Left kidney (tissue), 2 donors: Measurements from ENCODE around the gene NCKIPSD. TPM values are rescaled to one million over a fixed set of nuclear protein-coding genes. Genes with fewer than 3 reads are reported as not detected.

ENCODE experiments used
- DNase-seq: peaks from one replicate; pipeline ENCODE4 v3.0.0-alpha.2; 2013
- polyA plus RNA-seq: library from polyadenylated mRNA; unstranded; fragments of 120-200 nt; gene quantifications from one replicate; pipeline ENCODE4 v1.2.1, GENCODE V29; 2013; ENCODE audit not compliant: insufficient read length

The NCKIPSD gene
- polyA plus RNA-seq, 1 donor: 16.2 TPM

DNA sequence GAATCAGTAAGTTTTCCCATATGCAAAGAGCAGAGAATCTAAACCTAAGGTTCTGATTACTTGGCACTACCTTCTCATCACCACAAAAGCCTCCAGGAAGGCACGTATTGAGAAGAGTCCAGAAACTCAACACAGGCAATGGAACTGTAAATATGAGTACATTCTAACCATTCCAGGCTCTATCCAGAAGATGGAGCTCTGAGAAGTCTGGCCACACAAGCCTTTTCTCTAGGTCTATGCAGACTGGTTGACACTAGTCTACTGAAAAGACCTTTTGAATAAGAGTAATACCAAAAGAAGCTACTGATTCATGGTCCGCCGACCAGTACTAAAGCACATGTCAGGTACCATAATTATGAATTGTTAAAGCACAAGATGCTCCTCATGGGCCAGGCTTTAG is 12.2 kb upstream of the NCKIPSD start:
- DNase-seq: no peak

DNA sequence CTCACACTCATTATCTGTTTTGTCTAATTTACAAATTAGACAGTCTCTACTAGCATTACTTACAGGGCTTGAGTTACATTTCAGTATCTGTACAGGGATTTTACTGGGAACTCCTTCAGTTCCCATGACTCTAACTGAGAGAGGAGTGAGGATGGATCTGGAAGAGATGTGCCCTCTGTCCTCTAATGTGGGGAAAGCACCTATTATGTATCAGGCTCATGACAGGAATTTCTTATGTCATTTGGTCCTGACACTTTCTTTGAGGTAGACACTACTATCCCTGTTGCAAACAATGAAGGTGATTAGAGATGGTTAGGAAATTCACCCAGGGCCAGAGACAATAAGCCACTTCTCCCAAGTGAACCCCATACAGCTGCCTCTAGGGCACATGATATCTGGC is 10.9 kb upstream of the NCKIPSD start:
- no peak for DNase-seq

DNA sequence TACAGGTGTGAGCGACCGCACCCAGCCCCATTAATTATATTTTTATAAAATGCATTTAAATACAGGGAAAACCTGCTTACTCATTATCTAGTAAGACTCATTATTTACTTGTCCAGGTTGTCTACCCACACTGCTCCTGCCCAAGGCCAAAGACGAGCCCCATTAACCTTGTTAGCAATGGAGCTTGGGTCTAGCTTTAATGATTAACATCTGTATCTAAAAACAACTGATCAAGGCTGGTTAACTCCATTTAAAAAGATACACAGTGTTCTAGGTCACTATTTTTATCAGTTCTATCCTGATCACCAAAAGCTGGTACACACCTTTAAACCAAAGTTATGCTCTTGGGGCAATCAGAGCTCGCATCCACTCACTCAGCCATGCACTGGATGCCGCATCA is 10.4 kb upstream of the NCKIPSD start:
- DNase-seq: no peak

DNA sequence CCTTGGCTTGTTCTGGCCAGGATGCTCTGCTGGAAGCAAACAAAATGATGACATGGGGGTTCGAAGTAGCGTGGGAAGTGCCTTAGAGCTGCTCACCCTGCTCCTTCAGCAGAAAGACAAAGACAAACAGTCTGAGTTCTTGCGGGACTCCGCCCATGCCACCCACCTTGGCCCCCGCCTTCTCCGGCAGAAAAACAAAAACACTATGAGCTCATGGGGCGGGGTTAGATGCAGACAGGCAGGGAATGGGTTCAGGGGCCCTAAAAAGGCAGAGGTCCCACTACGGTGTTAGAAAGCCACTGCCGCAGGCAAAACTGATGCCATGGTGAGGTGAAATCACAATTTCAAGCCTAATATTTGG is 9.7 kb upstream of the NCKIPSD start:
- no peak for DNase-seq

DNA sequence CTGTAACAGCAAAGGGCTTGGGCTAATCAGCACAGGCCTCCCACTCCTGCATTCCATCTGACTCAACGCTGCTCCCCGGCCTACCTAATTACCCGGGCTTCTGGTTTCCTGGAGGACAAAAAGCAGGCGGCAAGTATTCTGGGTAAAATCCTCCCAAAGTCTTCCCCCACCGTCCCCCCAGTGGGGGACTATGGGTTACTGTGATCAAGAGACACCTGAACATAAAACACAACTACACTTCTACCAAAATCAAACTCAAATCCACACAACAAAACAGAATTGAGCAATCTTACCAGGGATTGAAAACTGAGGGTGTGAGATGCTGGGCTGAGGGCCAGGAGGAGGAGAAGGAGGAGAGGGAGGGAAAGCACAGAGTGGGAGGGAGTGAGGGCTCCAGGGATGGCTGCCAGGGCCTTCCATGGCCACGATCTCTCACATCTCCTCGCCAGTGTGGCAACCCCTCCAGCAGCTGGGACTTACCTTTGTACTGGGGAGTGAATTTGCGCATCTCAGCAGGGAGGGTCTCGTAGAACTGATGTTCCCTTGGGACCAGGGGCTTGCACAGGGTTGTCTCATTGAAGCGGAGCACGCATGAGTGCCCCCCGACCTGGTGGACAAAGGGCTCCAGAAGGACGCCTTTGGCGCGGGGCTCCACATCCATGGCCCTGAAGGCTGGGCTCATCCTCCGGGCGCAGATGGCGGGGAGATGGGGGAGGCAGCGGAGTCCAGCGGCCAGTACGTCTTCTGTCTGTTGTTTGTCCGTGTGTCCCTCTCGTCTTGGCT is 9.1 kb upstream of the NCKIPSD start:
- DNase-seq: no peak

DNA sequence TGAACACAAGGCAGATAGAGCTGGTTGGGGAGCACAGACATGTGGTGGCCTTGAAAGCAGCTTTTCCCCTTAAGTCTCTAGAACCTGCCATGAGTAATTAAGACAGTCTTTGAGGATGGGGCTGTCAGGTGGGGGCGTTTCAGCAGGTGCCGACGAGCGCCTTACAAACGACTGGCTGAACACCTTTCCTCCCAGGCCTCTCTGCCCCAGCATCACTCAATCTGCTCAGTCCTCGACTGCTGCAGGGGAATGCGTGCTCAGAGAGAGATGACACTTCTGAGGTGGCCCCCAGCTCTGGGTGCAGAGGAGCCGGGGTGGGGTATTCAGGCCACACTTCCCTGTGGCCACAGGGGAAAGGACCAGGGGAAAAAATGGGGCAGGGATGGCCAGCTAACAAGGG is 8.1 kb upstream of the NCKIPSD start:
- DNase-seq: no peak

DNA sequence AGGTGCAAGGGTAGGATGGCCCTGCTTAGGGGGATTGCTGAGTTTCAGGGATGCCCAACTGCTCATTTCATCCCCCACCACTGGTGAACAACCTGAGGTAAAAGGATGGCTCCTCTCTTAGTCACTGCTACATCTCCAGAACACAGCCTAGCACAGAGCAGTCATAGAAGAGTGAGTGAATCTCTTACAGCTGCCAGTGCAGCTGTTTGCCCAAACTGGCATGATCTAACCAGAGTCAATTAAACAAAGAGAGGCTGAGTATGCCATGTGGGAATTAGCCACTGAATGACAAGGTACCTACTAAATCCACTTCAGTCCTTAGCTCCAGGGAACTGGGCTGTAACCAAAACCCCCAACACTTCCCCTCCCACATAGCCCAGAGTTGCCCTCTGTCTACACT is 6.8 kb upstream of the NCKIPSD start:
- DNase-seq: no peak

DNA sequence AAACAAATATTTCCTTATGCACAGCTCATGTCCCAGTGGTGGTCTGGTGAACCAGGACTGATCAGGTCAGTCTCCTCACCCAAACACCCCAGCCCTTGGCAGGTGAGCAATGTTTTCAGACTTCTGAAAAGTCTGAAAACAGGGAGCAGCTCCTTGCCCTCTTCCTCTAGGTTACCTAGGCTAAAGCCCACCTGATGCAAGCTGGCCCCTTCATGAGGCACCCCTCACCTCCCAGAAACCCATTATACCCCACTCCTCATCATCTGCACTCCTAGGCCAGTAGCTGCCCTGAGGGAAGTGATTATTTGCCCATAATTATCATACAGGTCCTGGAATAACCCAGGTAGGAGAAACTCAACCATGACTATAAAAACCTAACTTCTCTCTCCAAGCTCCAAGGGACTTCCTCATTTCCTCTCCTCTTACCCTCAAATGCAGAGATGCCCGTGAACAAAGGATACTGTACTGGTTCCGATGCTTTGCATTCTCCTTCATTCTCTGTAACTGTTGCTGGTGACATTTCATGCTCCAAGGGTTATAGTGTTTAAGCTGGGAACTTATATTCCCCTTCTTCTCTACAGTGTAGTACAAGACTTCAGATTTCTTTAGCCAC is 5.2 kb upstream of the NCKIPSD start:
- no peak for DNase-seq

DNA sequence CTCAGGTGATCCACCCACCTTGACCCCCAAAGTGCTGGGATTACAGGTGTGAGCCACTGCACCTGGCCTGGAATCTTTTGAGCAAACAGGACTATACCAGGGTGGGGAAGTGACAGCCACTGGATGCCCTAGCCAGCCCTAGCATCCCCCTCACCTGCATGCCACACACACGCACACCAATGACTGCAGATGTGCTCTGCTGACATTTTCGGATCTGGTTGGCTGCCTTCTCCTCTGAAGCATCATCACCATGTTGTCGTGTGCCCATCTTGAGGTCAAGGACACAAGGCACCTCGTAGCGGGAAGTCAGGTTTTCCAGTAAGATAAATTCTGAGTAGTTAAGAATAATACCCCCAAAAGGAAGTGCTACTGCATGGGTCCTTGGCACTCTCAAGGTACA is 3.7 kb upstream of the NCKIPSD start:
- DNase-seq: no peak

DNA sequence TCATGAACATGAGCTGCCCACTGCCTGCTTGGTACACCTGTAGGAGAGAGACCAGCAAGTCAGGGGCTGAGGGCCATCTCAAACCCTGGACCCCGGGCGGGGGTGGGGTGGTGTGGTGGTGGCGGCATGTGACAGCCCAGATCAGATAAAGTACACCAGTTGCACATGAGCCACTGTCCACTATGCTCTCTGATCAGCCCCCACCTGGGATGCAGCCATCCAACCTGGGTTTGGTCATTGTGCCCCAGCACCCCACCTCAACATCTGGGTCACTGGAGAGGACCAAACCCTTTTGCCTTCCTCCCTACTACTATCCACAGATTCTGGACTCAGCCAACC is 3.0 kb upstream of the NCKIPSD start:
- no peak for DNase-seq

DNA sequence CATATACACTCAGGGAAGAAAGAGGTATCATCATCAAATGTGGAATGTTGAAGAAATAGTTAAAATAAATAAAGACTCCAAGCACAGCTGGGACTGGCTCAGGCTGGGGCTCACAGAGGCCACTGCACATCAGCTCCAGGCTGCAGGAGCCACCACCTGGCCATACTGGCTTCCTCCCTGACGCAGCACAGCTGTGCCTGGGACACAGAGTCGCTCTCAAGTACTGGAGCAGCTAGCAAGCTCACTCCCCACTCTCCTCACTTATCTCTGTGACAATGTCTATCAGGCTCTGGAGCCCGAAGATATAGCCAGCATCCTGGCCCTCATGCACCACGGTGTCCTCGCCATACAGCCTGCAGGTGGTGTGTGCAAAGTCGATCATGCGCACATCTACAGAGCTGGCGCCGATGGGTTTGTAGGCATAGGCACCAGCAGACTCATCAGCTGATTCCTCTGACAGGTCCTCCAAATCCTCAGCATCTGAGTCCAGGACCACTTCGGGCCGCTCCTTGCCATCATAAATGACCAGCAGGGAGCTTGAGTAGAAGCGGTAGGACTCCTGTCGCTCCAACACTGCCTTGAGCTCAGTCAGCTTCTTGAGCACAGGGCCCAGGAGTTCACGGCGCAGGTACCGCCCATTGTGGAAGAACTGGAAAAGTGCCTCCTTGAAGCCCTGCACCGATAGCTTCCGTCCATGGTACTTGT is 2.5 kb upstream of the NCKIPSD start:
- no peak for DNase-seq

DNA sequence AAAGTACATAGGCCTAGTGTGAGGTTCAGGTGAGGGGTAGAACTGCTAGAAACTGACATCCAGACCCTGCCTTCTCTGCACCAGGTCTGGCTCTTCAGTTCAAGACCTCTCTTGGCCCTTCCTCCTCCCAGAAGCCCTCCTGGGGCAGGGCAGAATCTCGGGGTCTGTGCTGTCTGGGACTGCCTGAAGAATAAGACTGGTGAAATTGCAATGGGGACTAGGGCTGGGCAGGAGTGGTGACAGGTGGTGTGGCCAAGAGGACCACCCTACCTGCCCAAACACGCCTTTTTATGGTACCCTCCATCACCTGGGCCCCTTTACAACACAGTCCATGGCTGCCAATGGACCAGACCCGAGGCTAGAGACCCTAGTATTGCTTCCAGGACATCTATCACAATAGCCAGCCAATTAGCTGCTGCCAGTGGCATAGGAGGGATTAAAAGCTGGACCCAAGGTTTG is 1.5 kb upstream of the NCKIPSD start:
- DNase-seq: no peak

DNA sequence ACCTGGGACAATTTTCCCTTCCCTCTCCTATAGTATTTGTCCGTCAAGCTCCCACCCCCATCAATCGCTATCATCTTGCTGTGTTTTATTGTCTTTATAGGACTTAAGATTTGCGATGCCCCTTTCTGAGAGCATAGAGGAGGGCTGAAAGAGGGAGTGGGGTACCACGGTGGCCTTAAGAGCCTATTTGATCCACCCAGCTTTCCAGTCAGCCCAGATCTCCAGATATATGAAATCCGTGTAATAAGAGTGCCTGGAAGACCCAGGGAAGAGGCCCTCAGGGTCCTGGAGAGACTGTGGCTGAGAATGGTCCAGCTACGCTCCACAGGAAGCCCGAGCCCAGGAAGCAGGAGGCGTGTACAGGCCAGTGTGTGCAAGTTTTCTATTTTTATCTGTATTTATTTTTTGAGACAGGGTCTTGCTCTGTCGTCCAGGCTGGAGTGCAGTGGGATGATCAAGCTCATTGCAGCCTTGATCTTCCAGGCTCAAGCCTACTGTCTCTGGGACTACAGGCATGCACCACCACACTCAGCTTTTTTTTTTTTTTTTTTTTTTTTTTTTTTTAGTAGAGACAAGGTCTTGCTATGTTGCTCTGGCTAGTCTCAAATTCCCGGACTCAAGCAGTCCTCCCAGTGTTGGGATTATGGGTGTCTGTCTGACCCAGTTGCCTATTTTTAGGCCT is 964 bp upstream of the NCKIPSD start:
- DNase-seq: no peak

DNA sequence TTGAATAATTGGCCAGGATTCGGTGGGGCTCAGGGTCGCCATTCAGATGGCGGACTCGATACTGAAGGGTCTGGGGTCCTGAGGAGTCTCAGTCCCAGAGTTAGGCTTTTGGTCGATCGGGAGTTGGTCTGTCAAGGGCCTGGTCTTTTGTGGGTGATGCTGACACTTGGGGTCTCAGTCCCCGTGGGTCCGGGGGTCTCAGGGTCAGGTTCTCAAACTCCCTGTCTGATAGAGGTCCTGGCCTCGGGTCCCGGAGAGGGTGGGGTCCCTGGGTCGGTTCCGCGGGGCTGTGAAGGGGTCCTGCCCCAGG is 467 bp downstream of the NCKIPSD start:
- no peak for DNase-seq

DNA sequence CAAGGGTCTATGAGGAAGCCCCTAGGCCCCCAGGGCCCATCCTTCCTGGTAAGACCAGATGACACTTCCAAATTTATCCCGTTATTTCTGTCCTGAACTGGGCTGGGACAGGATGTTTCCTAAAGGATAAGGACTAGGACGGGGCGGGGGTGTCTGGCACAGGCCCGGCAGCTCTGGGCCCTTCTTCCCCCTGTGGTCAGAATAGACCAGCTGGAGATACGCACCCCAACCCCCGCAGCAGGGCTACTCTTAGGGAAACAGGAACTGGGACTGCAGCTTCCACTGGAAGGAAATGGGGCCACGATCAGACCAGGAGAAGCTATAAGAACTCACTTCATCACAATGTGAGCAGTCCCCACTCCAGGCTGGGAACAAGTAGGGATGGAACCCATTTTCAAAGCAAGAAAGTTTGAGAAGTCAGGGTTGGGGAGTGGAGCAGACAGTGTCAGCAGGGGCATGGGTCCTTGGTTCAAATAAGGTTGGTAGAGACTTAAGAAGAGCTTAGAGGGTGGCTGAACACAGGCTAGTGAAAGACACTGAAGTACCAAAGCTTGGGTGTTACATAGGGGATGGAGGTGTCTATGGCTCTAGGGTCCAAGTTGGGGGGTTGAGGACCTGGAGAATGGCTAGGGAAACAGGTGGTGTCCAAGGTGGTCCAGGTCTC is 1.1 kb downstream of the NCKIPSD start:
- no peak for DNase-seq

DNA sequence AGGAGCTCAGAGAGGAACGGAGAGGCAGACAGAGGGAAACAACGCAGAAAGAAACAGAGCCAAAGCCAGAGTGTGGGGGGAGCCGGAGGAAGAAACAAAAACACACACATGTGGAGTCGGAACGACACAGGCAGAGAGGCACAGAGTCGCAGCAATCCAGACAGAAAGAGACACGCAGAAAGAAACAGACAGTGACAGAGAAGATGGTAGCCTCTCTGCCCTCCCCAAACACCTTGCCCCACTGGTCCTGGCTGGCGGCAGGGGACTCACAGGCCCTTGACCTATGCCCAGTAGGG is 1.7 kb downstream of the NCKIPSD start:
- no peak for DNase-seq

DNA sequence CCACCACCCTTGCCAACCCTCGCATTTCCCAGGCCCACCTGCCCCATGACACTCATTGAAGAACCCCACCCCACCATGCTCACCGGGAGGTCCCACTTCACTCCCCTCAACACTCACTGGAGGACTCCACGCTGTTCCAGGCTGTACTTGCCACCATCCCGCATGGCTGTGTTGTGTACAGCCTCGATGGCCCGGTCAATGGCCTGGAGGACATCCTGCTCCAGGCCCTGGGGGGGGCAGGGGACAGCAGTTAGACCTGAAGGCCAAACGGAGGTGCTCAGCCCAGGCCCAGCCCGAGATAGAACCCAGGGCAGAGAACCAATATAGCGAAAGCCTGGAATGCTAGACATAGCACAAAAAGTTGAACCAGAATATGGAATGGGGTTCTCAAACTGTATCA is 2.9 kb downstream of the NCKIPSD start:
- no peak for DNase-seq

DNA sequence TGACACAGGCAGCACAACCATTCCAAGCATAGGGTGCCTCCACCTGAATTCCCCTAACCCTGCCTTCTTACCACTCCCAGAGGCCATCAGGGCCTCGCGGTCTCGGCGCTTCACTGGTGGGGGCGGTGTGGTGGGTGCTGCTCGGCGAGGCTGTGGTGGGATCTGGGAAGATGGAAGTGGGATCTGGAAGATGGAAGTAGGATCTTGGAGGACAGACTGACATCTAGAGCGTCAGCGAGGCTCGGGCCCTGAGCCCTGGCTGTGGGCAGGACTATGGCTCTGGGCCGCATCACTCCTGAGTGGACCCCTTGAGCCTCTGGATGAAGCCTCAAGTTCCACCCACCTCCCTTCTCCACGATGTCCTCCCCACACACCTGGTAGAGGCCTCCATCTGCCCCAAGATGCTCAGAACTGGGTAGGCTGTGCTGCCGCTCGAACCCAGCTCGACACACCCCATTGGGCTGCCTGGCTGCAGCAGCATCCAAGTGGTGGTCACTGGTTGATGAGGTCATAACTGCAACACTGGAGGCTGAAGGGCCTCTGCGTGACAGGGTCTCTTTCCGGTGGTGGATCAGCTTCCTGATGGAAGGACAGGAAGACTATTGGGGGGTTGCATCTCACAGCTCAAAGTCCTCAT is 3.6 kb downstream of the NCKIPSD start:
- no peak for DNase-seq

DNA sequence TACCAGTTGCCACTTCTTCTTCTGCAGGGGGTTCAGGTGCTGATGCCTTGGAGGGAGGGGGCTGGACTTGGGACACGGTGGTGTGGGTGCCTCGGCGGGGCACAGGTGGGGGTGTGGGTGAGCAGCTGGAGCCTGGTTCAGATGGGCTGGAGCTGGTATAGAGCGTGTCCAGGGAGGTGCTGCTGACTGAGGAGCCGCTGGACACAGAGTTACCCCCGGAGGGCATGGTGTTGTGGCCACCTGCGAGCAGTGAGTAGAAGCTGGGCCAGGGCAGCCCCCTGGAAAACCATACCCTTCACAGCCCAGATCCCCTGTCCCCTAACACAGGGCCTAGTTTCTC is 4.2 kb downstream of the NCKIPSD start:
- no peak for DNase-seq

DNA sequence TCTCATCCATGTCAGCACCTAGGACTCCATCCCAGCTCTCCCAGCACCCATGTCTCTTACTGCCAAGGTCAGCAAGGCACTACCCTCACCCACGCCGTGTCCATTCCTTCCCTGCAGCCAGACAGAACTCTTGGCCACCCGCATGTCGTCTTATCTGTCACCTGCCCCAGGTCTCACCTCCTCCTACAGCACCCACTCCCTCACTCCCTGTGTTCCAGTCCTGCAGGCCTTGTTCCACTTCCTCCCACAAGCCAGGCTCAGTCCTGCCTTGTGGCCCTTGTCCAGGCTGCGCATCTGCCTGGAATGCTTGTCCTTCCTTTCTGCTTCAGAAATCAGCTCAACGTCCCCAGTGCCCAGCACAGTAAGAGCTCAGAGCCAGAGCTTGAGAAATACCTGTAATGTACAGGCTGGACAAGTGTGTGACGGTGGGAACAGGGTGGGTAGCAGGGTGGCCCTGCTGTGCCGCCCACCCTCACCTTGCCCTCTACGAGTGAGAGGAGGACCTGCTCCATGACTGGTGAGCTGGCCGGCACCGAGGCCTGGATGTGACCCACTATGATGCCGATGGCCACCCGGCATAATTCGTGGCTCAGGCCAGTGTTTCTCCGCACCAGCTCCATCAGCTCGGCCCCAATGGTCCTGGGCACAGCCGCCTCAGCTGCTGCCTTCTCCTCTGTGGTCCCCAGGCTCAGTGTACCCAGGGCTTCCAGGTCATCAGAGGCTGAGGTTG is 4.7 kb downstream of the NCKIPSD start:
- no peak for DNase-seq
